HEK293T (cell line): ENCODE measurements around the gene TRIOBP.
"Not testable (repeated sequence)": the region's sequence is repeated elsewhere in the genome, so short reads cannot be mapped to it uniquely, and the experiment has no call there.

Source experiments
- CTCF ChIA-PET: fragments of 350-600 bp; formaldehyde crosslinking; extraction: SDS; loops from one replicate; lab custom pipeline; 2021; ENCODE audit warnings: antibody characterized with exemption, inconsistent platforms; lab: Yijun Ruan, JAX
- POLR2A ChIA-PET: fragments of 350-600 bp; formaldehyde crosslinking; extraction: SDS; loops from one replicate; lab custom pipeline; 2020; ENCODE audit warnings: antibody characterized with exemption, inconsistent platforms; lab: Yijun Ruan, JAX
- DNase-seq: peaks from one replicate; pipeline ENCODE4 v3.0.0; 2012; ENCODE audit warnings: mixed read lengths; ENCODE audit errors: extremely low spot score
- ARNT ChIP-seq: fragments of 450-650 bp; IDR thresholded peaks from 2 replicates; pipeline ENCODE4 v1.6.1; 2017; ENCODE audit warnings: mild to moderate bottlenecking
- BHLHE40 ChIP-seq: fragments of 450-650 bp; IDR thresholded peaks from 2 replicates; pipeline ENCODE4 v1.6.1; 2016; ENCODE audit warnings: mild to moderate bottlenecking, moderate library complexity, borderline replicate concordance
- CTBP1 ChIP-seq: fragments of 450-650 bp; IDR thresholded peaks from 2 replicates; pipeline ENCODE4 v1.6.1; 2016; ENCODE audit warnings: borderline replicate concordance
- ELF4 ChIP-seq: fragments of 450-650 bp; IDR thresholded peaks from 2 replicates; pipeline ENCODE4 v1.6.1; 2017; ENCODE audit warnings: antibody characterized with exemption
- FOXA1 ChIP-seq: fragments of 450-650 bp; IDR thresholded peaks from 2 replicates; pipeline ENCODE4 v1.6.1; 2016; ENCODE audit warnings: mild to moderate bottlenecking
- FOXK2 ChIP-seq: fragments of 450-650 bp; IDR thresholded peaks from 2 replicates; pipeline ENCODE4 v1.6.1; 2016; ENCODE audit warnings: mild to moderate bottlenecking
- FOXM1 ChIP-seq: fragments of 450-650 bp; IDR thresholded peaks from 2 replicates; pipeline ENCODE4 v1.6.1; 2017; ENCODE audit warnings: mild to moderate bottlenecking, borderline replicate concordance
- HDGF ChIP-seq: fragments of 450-650 bp; IDR thresholded peaks from 2 replicates; pipeline ENCODE4 v1.6.1; 2017; ENCODE audit warnings: antibody characterized with exemption, borderline replicate concordance
- L3MBTL2 ChIP-seq: fragments of 450-650 bp; conservative IDR thresholded peaks from 2 replicates; pipeline ENCODE4 v1.6.1; 2016; ENCODE audit warnings: mild to moderate bottlenecking
- LEF1 ChIP-seq: fragments of 450-650 bp; IDR thresholded peaks from 2 replicates; pipeline ENCODE4 v1.6.1; 2017; ENCODE audit warnings: mild to moderate bottlenecking, borderline replicate concordance
- NFRKB ChIP-seq: fragments of 450-650 bp; IDR thresholded peaks from 2 replicates; pipeline ENCODE4 v1.6.1; 2016; ENCODE audit warnings: mild to moderate bottlenecking, moderate library complexity
- PKNOX1 ChIP-seq: fragments of 450-650 bp; IDR thresholded peaks from 2 replicates; pipeline ENCODE4 v1.6.1; 2016
- SP1 ChIP-seq: fragments of 450-650 bp; IDR thresholded peaks from 2 replicates; pipeline ENCODE4 v1.6.1; 2017
- SUZ12 ChIP-seq: fragments of 450-650 bp; IDR thresholded peaks from 2 replicates; pipeline ENCODE4 v1.6.1; 2016; ENCODE audit warnings: mild to moderate bottlenecking
- TARDBP ChIP-seq: fragments of 450-650 bp; IDR thresholded peaks from 2 replicates; pipeline ENCODE4 v1.6.1; 2016
- ZNF384 ChIP-seq: fragments of 450-650 bp; IDR thresholded peaks from 2 replicates; pipeline ENCODE4 v1.6.1; 2016

TRIOBP gene

GRCh38 chr22:37696657-37697537, at the start of gene TRIOBP:
Gene TRIOBP, plus strand, starts transcription at chr22:37697048. Its CDS starts 4,318 bp downstream, at chr22:37701366.
- CTCF ChIA-PET = interaction anchor here (0.7 to 1.4 kb wide), 4 partner anchors 17 to 90 kb away, joined by 3 to 7 read pairs (median 4); no protein-coding TSS in a partner anchor
- POLR2A ChIA-PET = interaction anchor here (1.1 to 1.9 kb wide), 5 partner anchors 9 to 39 kb away, joined by 3 to 13 read pairs (median 4); partner anchors contain the start of genes NOL12 and PDXP
- TF ChIP-seq HDGF (peak; percentile 86; the same call in 1 of the 2 replicates), ZNF384 (no peak)
- peak; percentile 98 for DNase-seq

- TF ChIP-seq SP1 = no peak
- no peak for TF ChIP-seq L3MBTL2
- no peak for TF ChIP-seq PKNOX1
- no peak for TF ChIP-seq SUZ12
- no peak for TF ChIP-seq NFRKB
- no peak for TF ChIP-seq FOXM1
- TF ChIP-seq FOXK2 = no peak
- TF ChIP-seq BHLHE40 = no peak
- TF ChIP-seq HDGF = no peak
- TF ChIP-seq LEF1 = no peak
- TF ChIP-seq ARNT = no peak
- TF ChIP-seq TARDBP = no peak
- TF ChIP-seq CTBP1 = no peak
- no peak for TF ChIP-seq FOXA1
- no peak for TF ChIP-seq ELF4
- TF ChIP-seq ZNF384 = no peak
- DNase-seq = no peak
- CTCF ChIA-PET = no interaction called here
- POLR2A ChIA-PET = interaction anchor here (3.6 kb wide), 1 partner anchor 11 kb away, joined by 25 read pairs; the partner anchor contains the start of gene PDXP
Observed at GRCh38 chr22:37647317-37647716, 49.5 kb upstream of the TRIOBP start.

GRCh38 chr22:37647928-37648327, 48.9 kb upstream of the TRIOBP start:
- no peak for TF ChIP-seq FOXK2
- TF ChIP-seq FOXA1 = no peak
- CTCF ChIA-PET = no interaction called here
- POLR2A ChIA-PET = interaction anchor here (3.6 kb wide), 1 partner anchor 10 kb away, joined by 25 read pairs; the partner anchor contains the start of gene PDXP
- no peak for DNase-seq

GRCh38 chr22:37650463-37651136, 46.2 kb upstream of the TRIOBP start:
- CTCF ChIA-PET = interaction anchor here (2.1 kb wide), 1 partner anchor 11 kb away, joined by 5 read pairs; no protein-coding TSS in a partner anchor
- TF ChIP-seq FOXA1 = no peak
- TF ChIP-seq ZNF384 = no peak
- TF ChIP-seq ELF4 = no peak
- no peak for TF ChIP-seq FOXM1
- TF ChIP-seq TARDBP = no peak
- DNase-seq = no peak
- POLR2A ChIA-PET = interaction anchor here (3.6 kb wide), 1 partner anchor 8 kb away, joined by 25 read pairs; the partner anchor contains the start of gene PDXP

GRCh38 chr22:37654563-37655251, 42.1 kb upstream of the TRIOBP start:
- TF ChIP-seq HDGF = no peak
- TF ChIP-seq TARDBP = no peak
- no peak for TF ChIP-seq FOXK2
- no peak for TF ChIP-seq FOXM1
- TF ChIP-seq PKNOX1 = no peak
- TF ChIP-seq LEF1 = no peak
- TF ChIP-seq CTBP1 = no peak
- no peak for TF ChIP-seq ZNF384
- TF ChIP-seq BHLHE40 = no peak
- CTCF ChIA-PET = interaction anchor here (4.3 kb wide), 1 partner anchor 12 kb away, joined by 37 read pairs; no protein-coding TSS in a partner anchor

GRCh38 chr22:37655252-37655563, 41.6 kb upstream of the TRIOBP start:
- ChIA-PET CTCF (interaction anchor here (4.3 kb wide), 1 partner anchor 12 kb away, joined by 37 read pairs; no protein-coding TSS in a partner anchor), POLR2A (interaction anchor here (1.7 kb wide), 1 partner anchor 13 kb away, joined by 4 read pairs; no protein-coding TSS in a partner anchor)
- TF ChIP-seq BHLHE40 (no peak), FOXM1 (no peak), ELF4 (no peak), L3MBTL2 (no peak), SP1 (no peak), ARNT (no peak), CTBP1 (no peak), HDGF (no peak), PKNOX1 (no peak), ZNF384 (no peak), SUZ12 (no peak), FOXA1 (no peak), FOXK2 (no peak), LEF1 (no peak), TARDBP (no peak), NFRKB (no peak)
- no peak for DNase-seq

More at GRCh38 chr22:37654563-37655251, 42.1 kb upstream of the TRIOBP start:
- POLR2A ChIA-PET = interaction anchor here (1.7 kb wide), 1 partner anchor 13 kb away, joined by 4 read pairs; no protein-coding TSS in a partner anchor
- no peak for DNase-seq

- not testable (repeated sequence) for DNase-seq
- ChIA-PET POLR2A (interaction anchor here (3.8 kb wide), 1 partner anchor 13 kb away, joined by 69 read pairs; no protein-coding TSS in a partner anchor), CTCF (interaction anchor here (4.3 to 5.3 kb wide), 2 partner anchors 13 to 24 kb away, joined by 37 to 40 read pairs; no protein-coding TSS in a partner anchor)
Observed at GRCh38 chr22:37656583-37656982, 40.3 kb upstream of the TRIOBP start.
